ENCODE measurements around the gene ATP8B4. TPM values are rescaled to one million over a fixed set of nuclear protein-coding genes. Genes with fewer than 3 reads are reported as not detected.

The ATP8B4 gene
- total and polyA plus RNA-seq, 11 donors = 0.51 to 14.7 (median 2.1) TPM

DNA sequence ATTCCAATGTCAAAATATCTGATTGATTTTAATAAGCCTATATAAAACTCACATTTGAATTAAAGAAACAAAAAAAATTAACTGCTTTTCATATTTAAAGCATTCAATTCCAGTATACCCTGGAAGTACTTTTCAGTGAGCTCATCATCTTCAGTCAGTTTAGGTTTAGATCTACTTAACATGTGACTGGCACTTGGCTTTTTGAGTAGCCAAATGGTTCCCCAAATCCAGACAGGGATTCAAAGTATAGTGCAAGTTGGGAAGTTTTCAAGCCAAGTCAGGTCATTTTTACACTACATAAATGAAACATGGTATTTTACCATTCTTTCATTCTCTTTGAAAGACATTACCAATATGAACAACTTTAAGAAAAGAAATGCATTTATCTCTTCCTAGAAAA, 57.5 kb downstream of the ATP8B4 start:
- no peak for DNase-seq
- H3K36me3 ChIP-seq = no peaks in the 10 kb centered on the region
- no peak overlapping the region for H3K27ac ChIP-seq
- no peaks in the 10 kb centered on the region for H3K9me3 ChIP-seq
- intact Hi-C loops (cut with DNase I) = no loop called here
- ATAC-seq = no peak
- TF ChIP-seq, protein P1, sequence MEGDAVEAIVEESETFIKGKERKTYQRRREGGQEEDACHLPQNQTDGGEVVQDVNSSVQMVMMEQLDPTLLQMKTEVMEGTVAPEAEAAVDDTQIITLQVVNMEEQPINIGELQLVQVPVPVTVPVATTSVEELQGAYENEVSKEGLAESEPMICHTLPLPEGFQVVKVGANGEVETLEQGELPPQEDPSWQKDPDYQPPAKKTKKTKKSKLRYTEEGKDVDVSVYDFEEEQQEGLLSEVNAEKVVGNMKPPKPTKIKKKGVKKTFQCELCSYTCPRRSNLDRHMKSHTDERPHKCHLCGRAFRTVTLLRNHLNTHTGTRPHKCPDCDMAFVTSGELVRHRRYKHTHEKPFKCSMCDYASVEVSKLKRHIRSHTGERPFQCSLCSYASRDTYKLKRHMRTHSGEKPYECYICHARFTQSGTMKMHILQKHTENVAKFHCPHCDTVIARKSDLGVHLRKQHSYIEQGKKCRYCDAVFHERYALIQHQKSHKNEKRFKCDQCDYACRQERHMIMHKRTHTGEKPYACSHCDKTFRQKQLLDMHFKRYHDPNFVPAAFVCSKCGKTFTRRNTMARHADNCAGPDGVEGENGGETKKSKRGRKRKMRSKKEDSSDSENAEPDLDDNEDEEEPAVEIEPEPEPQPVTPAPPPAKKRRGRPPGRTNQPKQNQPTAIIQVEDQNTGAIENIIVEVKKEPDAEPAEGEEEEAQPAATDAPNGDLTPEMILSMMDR (IDR thresholded peaks at IDR 0.05) = no peak
- TF ChIP-seq POLR2A (IDR thresholded peaks at IDR 0.05) = no peak
- H3K4me3 ChIP-seq = no peak overlapping the region
- H3K27me3 ChIP-seq = no peaks in the 10 kb centered on the region
- peaks cover 0 to 50% (median 4%) of the 10 kb centered on the region in 12 donors for H3K4me1 ChIP-seq

DNA sequence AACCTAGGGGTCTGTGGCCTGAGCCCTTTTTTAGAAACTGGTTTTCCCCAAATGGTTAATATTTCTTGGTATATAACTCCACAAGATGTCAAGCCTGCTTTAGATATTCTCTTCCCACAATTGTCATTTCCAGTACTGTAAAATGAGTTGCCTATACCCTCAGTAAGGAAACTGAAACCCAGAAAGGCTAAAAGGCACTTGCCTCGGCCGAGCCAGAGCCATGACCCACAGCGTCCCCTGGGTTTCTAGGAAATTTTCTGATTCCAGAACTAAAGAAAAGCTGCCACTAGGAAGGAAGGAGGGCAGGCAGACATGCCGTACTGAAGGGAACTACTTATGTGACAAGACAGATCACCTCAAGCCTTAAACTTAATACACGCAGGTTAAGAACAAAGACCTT, 59.1 kb downstream of the ATP8B4 start:
- peaks cover 0 to 55% (median 6%) of the 10 kb centered on the region in 12 donors for H3K4me1 ChIP-seq
- intact Hi-C loops (cut with DNase I) = loop anchor here in 3 of 10 donors (10.0 kb wide), 2 partner anchors 145 to 825 kb away; no protein-coding TSS in a partner anchor
- H3K27me3 ChIP-seq = no peaks in the 10 kb centered on the region
- TF ChIP-seq POLR2A (IDR thresholded peaks at IDR 0.05) = no peak
- TF ChIP-seq, protein P1 (IDR thresholded peaks at IDR 0.05) = no peak
- H3K9me3 ChIP-seq = no peaks in the 10 kb centered on the region
- no peak for ATAC-seq
- no peak for DNase-seq
- 38 to 59% (median 47%) methylated on average over 5 of the region's 5 CpGs for WGBS, 4 donors
- H3K27ac ChIP-seq = peak overlapping the region in 1 of 12 donors; percentile 64
- H3K36me3 ChIP-seq = no peaks in the 10 kb centered on the region
- no peak overlapping the region for H3K4me3 ChIP-seq

DNA sequence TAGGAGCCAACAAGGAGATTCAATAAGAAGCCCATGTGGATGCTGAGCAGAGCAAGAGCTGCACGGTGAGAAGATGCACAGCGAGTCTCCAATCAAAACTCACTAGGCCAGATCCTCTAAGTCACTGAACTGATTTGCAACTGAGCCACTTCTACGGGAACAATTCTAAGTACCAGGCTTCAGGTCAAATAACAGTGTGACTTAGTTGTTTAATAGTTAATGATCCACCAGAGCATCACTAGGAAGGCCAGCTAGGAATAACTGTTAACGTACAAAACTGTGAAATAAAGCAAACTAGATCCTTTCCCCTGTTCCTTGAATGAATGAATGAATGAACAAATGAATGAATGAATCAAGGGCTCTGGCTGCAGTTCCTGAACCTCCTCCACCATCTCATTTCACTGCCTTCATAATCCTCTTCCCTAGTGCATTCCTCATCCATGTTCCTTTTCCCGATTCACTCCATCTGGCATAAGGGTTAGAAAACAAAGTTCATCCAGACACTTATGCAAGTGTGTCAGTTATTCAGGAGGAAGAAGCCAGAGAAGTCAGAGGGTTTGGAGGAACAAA, 59.7 kb downstream of the ATP8B4 start:
- TF ChIP-seq, protein P1 (IDR thresholded peaks at IDR 0.05) = no peak
- no peak for TF ChIP-seq POLR2A (IDR thresholded peaks at IDR 0.05)
- 86 to 90% (median 89%) methylated on average over 5 of the region's 5 CpGs for whole genome bisulfite sequencing, 4 donors
- Histone ChIP-seq H3K27ac (peak overlapping the region in 1 of 12 donors; percentile 64), H3K36me3 (no peaks in the 10 kb centered on the region), H3K4me3 (no peak overlapping the region), H3K9me3 (no peaks in the 10 kb centered on the region), H3K4me1 (peaks cover 0 to 55% (median 8%) of the 10 kb centered on the region in 12 donors), H3K27me3 (no peaks in the 10 kb centered on the region)
- ATAC-seq = no peak
- no peak for DNase-seq
- intact Hi-C loops (cut with DNase I) = loop anchor here in 3 of 10 donors (10.0 kb wide), 2 partner anchors 144 to 824 kb away; no protein-coding TSS in a partner anchor

DNA sequence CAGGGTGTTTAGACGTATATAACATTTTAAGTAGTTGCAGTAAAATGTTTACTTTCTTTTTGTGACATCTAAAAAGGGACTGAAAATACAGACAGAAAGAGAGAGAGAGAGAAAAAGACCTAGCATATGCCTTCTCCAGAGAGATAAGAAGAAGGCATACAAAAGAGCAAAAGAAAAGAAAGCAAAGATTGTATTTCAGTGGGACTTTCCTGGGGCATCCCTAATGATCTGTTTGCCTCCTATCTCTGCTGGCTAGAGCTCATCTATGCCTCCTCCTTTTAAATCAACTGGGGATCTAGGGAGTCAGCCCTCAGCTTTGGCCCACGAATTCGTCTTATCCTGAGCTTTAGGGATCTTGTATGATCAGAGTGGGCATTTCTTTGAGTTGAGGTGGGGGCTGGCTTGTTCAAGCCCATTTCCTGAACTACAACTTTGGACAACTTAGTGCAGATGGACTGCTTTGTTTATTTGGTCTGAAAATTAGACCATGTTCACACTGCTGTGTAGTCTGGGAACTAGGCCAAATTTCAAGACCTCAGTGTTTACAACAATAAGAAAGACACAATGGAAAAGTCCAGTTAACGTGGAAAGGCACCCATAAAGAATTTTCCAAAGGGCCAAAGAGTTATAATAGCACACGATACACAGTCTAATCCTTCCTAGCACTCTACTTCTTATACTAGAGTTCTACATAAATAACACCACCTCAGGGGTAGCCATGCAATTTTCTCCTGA, 61.0 kb downstream of the ATP8B4 start:
- H3K27me3 ChIP-seq = no peaks in the 10 kb centered on the region
- H3K36me3 ChIP-seq = no peaks in the 10 kb centered on the region
- peaks cover 0 to 62% (median 9%) of the 10 kb centered on the region in 12 donors for H3K4me1 ChIP-seq
- TF ChIP-seq POLR2A (IDR thresholded peaks at IDR 0.05) = no peak
- TF ChIP-seq, protein P1 (IDR thresholded peaks at IDR 0.05) = no peak
- DNase-seq = no peak
- H3K27ac ChIP-seq = peak overlapping the region in 3 of 12 donors; percentile 23 to 66 (median 46)
- H3K9me3 ChIP-seq = no peaks in the 10 kb centered on the region
- ATAC-seq = no peak
- intact Hi-C loops (cut with DNase I) = loop anchor here in 3 of 10 donors (10.0 kb wide), 2 partner anchors 143 to 823 kb away; no protein-coding TSS in a partner anchor
- 40 to 57% (median 47%) methylated on average over 5 of the region's 5 CpGs for WGBS, 4 donors
- no peak overlapping the region for H3K4me3 ChIP-seq
